Measurements from ENCODE around the gene CNTN2. TPM values are rescaled to one million over a fixed set of nuclear protein-coding genes. Genes with fewer than 3 reads are reported as not detected.

CNTN2 gene
- total RNA-seq, 1 experiment from 2014 or later, result not detected

GRCh38 chr1:205014783-205015182 is 28.2 kb upstream of the CNTN2 start:
- H3K4me1 ChIP-seq (replicated peaks; ENCODE audit: insufficient read depth), result no peaks in the 10 kb centered on the region
- no peaks in the 10 kb centered on the region for H3K36me3 ChIP-seq (ENCODE audit: low read depth)
- no peaks in the 10 kb centered on the region for H3K9me3 ChIP-seq (ENCODE audit: insufficient read depth, low read depth)
- DNase-seq, result no peak
- TF ChIP-seq CTCF (conservative IDR thresholded peaks at IDR 0.05) (no peak), EZH2 (IDR thresholded peaks at IDR 0.05; ENCODE audit: low read depth) (no peak)
- no peak overlapping the region for H3K4me3 ChIP-seq
- H2AFZ ChIP-seq, result no peak overlapping the region
- no peaks in the 10 kb centered on the region for H3F3A ChIP-seq (ENCODE audit: insufficient read depth, low read depth)
- H3K27me3 ChIP-seq (ENCODE audit: insufficient read depth, low read depth), result peaks cover 99% of the 10 kb centered on the region
- no peak overlapping the region for H3K27ac ChIP-seq
- H3K79me2 ChIP-seq (ENCODE audit: low read depth), result no peaks in the 10 kb centered on the region
- no TSS peak for BruUV-seq (replicated peaks)
- no peaks in the 10 kb centered on the region; the same call in 1 of the 2 replicates for H3K9me2 ChIP-seq (ENCODE audit: insufficient read depth)
- intact Hi-C loops (cut with micrococcal nuclease; ENCODE audit: unreplicated experiment), result no loop called here
- CTCF ChIA-PET, result no interaction called here
- no peak overlapping the region for H3K4me2 ChIP-seq
- POLR2A ChIA-PET (ENCODE audit: unreplicated experiment), result no interaction called here
- no peaks in the 10 kb centered on the region for H4K20me1 ChIP-seq (ENCODE audit: insufficient read depth)

- Histone ChIP-seq H3K79me2 (ENCODE audit: low read depth) (no peaks in the 10 kb centered on the region), H3K4me3 (no peak overlapping the region), H2AFZ (no peak overlapping the region), H3K27me3 (ENCODE audit: insufficient read depth, low read depth) (peaks cover 99% of the 10 kb centered on the region), H4K20me1 (ENCODE audit: insufficient read depth) (no peaks in the 10 kb centered on the region), H3K27ac (no peak overlapping the region), H3K9me2 (ENCODE audit: insufficient read depth) (no peaks in the 10 kb centered on the region; the same call in 1 of the 2 replicates), H3K4me2 (no peak overlapping the region), H3K4me1 (replicated peaks; ENCODE audit: insufficient read depth) (no peaks in the 10 kb centered on the region), H3F3A (ENCODE audit: insufficient read depth, low read depth) (no peaks in the 10 kb centered on the region), H3K36me3 (ENCODE audit: low read depth) (no peaks in the 10 kb centered on the region), H3K9me3 (ENCODE audit: insufficient read depth, low read depth) (no peaks in the 10 kb centered on the region)
- POLR2A ChIA-PET (ENCODE audit: unreplicated experiment), result no interaction called here
- no peak for TF ChIP-seq EZH2 (IDR thresholded peaks at IDR 0.05; ENCODE audit: low read depth)
- no peak for TF ChIP-seq CTCF (conservative IDR thresholded peaks at IDR 0.05)
- intact Hi-C loops (cut with micrococcal nuclease; ENCODE audit: unreplicated experiment), result no loop called here
- BruUV-seq (replicated peaks), result no TSS peak
- CTCF ChIA-PET, result no interaction called here
- DNase-seq, result no peak
These were observed 27.8 kb upstream of the CNTN2 start for GRCh38 chr1:205015241-205015640.

- Histone ChIP-seq H3K4me3 (no peak overlapping the region), H3K4me2 (no peak overlapping the region), H3K9me2 (ENCODE audit: insufficient read depth) (no peaks in the 10 kb centered on the region; the same call in 1 of the 2 replicates), H3K27me3 (ENCODE audit: insufficient read depth, low read depth) (peaks cover 99% of the 10 kb centered on the region), H2AFZ (no peak overlapping the region), H3K4me1 (replicated peaks; ENCODE audit: insufficient read depth) (no peaks in the 10 kb centered on the region), H3F3A (ENCODE audit: insufficient read depth, low read depth) (no peaks in the 10 kb centered on the region), H3K36me3 (ENCODE audit: low read depth) (no peaks in the 10 kb centered on the region), H3K79me2 (ENCODE audit: low read depth) (no peaks in the 10 kb centered on the region), H3K27ac (no peak overlapping the region), H3K9me3 (ENCODE audit: insufficient read depth, low read depth) (no peaks in the 10 kb centered on the region), H4K20me1 (ENCODE audit: insufficient read depth) (no peaks in the 10 kb centered on the region)
- CTCF ChIA-PET, result no interaction called here
- BruUV-seq (replicated peaks), result no TSS peak
- POLR2A ChIA-PET (ENCODE audit: unreplicated experiment), result no interaction called here
- DNase-seq, result no peak
- no peak for TF ChIP-seq EZH2 (IDR thresholded peaks at IDR 0.05; ENCODE audit: low read depth)
- no peak for TF ChIP-seq CTCF (conservative IDR thresholded peaks at IDR 0.05)
- intact Hi-C loops (cut with micrococcal nuclease; ENCODE audit: unreplicated experiment), result no loop called here
These were observed 26.9 kb upstream of the CNTN2 start for GRCh38 chr1:205016075-205016474.

Data from PC-9 (cell line).